Measurements from ENCODE around the gene MAN1C1.
"Not testable (repeated sequence)": the region's sequence is repeated elsewhere in the genome, so short reads cannot be mapped to it uniquely, and the experiment has no call there.

The MAN1C1 gene

GRCh38 chr1:25731148-25731547 is 114.6 kb downstream of the MAN1C1 start:
- H3K36me3 ChIP-seq (replicated peaks; ENCODE audit: low read depth, low read length) = no peaks in the 10 kb centered on the region
- TF ChIP-seq, protein P1, sequence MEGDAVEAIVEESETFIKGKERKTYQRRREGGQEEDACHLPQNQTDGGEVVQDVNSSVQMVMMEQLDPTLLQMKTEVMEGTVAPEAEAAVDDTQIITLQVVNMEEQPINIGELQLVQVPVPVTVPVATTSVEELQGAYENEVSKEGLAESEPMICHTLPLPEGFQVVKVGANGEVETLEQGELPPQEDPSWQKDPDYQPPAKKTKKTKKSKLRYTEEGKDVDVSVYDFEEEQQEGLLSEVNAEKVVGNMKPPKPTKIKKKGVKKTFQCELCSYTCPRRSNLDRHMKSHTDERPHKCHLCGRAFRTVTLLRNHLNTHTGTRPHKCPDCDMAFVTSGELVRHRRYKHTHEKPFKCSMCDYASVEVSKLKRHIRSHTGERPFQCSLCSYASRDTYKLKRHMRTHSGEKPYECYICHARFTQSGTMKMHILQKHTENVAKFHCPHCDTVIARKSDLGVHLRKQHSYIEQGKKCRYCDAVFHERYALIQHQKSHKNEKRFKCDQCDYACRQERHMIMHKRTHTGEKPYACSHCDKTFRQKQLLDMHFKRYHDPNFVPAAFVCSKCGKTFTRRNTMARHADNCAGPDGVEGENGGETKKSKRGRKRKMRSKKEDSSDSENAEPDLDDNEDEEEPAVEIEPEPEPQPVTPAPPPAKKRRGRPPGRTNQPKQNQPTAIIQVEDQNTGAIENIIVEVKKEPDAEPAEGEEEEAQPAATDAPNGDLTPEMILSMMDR (IDR thresholded peaks at IDR 0.05; ENCODE audit: low read depth, low read length) = no peak
- no peak for TF ChIP-seq EZH2phosphoT487 (IDR thresholded peaks at IDR 0.05; ENCODE audit: low read depth)
- H3K4me2 ChIP-seq (ENCODE audit: low read length) = no peak overlapping the region

GRCh38 chr1:25731626-25732370 is 115.2 kb downstream of the MAN1C1 start:
- H3K9ac ChIP-seq (ENCODE audit: low read length) = no peak overlapping the region
- no peak overlapping the region for H3K4me2 ChIP-seq (ENCODE audit: low read length)
- no peaks in the 10 kb centered on the region for H4K20me1 ChIP-seq (ENCODE audit: insufficient read depth, low read length)
- no peaks in the 10 kb centered on the region for H3K27me3 ChIP-seq (ENCODE audit: low read depth, low read length)
- H3K4me3 ChIP-seq (ENCODE audit: low read length) = no peak overlapping the region
- H3K4me1 ChIP-seq (ENCODE audit: low read length) = no peaks in the 10 kb centered on the region
- H2AFZ ChIP-seq (ENCODE audit: low read depth, low read length) = no peak overlapping the region
- no peaks in the 10 kb centered on the region for H3K36me3 ChIP-seq (replicated peaks; ENCODE audit: low read depth, low read length)
- H3K27ac ChIP-seq (ENCODE audit: low read length) = no peak overlapping the region
- TF ChIP-seq, protein P1 (IDR thresholded peaks at IDR 0.05; ENCODE audit: low read depth, low read length) = no peak
- TF ChIP-seq EZH2phosphoT487 (IDR thresholded peaks at IDR 0.05; ENCODE audit: low read depth) = no peak
- no peaks in the 10 kb centered on the region for H3K9me3 ChIP-seq (ENCODE audit: insufficient read depth, low read length)
- no peaks in the 10 kb centered on the region for H3K79me2 ChIP-seq (ENCODE audit: low read length)

More at GRCh38 chr1:25731148-25731547, 114.6 kb downstream of the MAN1C1 start:
- Histone ChIP-seq H3K27ac (ENCODE audit: low read length) (no peak overlapping the region), H4K20me1 (ENCODE audit: insufficient read depth, low read length) (no peaks in the 10 kb centered on the region), H3K27me3 (ENCODE audit: low read depth, low read length) (no peaks in the 10 kb centered on the region), H3K4me3 (ENCODE audit: low read length) (no peak overlapping the region), H3K9me3 (ENCODE audit: insufficient read depth, low read length) (no peaks in the 10 kb centered on the region), H3K9ac (ENCODE audit: low read length) (no peak overlapping the region), H2AFZ (ENCODE audit: low read depth, low read length) (no peak overlapping the region), H3K79me2 (ENCODE audit: low read length) (no peaks in the 10 kb centered on the region), H3K4me1 (ENCODE audit: low read length) (no peaks in the 10 kb centered on the region)

DNA sequence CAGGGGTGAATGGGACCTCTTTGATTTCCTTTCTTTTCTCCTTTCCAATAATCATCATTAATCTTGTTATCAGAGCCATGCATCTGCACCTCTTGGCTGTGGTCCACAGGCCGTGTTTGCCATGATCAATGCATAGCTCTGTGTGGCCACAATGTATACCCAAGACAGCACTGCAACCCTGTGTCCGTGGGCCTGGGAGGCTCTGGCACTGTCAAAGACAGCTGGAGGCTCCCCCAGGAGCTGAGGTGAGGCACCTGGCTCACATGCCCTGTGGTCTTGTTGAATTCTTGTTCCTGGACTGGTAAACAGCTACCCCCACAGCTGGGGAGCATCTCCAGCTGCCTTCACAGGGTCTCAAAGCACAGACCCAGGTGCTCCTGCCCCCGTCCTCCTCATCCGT is 116.2 kb downstream of the MAN1C1 start:
- Histone ChIP-seq H3K36me3 (replicated peaks; ENCODE audit: low read depth, low read length) (no peaks in the 10 kb centered on the region), H2AFZ (ENCODE audit: low read depth, low read length) (no peak overlapping the region), H3K4me2 (ENCODE audit: low read length) (no peak overlapping the region), H3K9me3 (ENCODE audit: insufficient read depth, low read length) (no peaks in the 10 kb centered on the region), H4K20me1 (ENCODE audit: insufficient read depth, low read length) (no peaks in the 10 kb centered on the region), H3K4me3 (ENCODE audit: low read length) (no peak overlapping the region), H3K79me2 (ENCODE audit: low read length) (no peaks in the 10 kb centered on the region), H3K27ac (ENCODE audit: low read length) (no peak overlapping the region), H3K4me1 (ENCODE audit: low read length) (no peaks in the 10 kb centered on the region), H3K9ac (ENCODE audit: low read length) (no peak overlapping the region), H3K27me3 (ENCODE audit: low read depth, low read length) (no peaks in the 10 kb centered on the region)
- TF ChIP-seq, protein P1 (IDR thresholded peaks at IDR 0.05; ENCODE audit: low read depth, low read length) = no peak
- TF ChIP-seq EZH2phosphoT487 (IDR thresholded peaks at IDR 0.05; ENCODE audit: low read depth) = no peak

GRCh38 chr1:25733271-25733670 is 116.7 kb downstream of the MAN1C1 start:
- Histone ChIP-seq H3K79me2 (ENCODE audit: low read length) (no peaks in the 10 kb centered on the region), H3K4me2 (ENCODE audit: low read length) (no peak overlapping the region), H3K27me3 (ENCODE audit: low read depth, low read length) (no peaks in the 10 kb centered on the region), H3K27ac (ENCODE audit: low read length) (no peak overlapping the region), H4K20me1 (ENCODE audit: insufficient read depth, low read length) (no peaks in the 10 kb centered on the region), H3K4me1 (ENCODE audit: low read length) (no peaks in the 10 kb centered on the region), H3K4me3 (ENCODE audit: low read length) (no peak overlapping the region), H3K36me3 (replicated peaks; ENCODE audit: low read depth, low read length) (no peaks in the 10 kb centered on the region), H3K9ac (ENCODE audit: low read length) (no peak overlapping the region), H2AFZ (ENCODE audit: low read depth, low read length) (no peak overlapping the region), H3K9me3 (ENCODE audit: insufficient read depth, low read length) (no peaks in the 10 kb centered on the region)
- TF ChIP-seq EZH2phosphoT487 (IDR thresholded peaks at IDR 0.05; ENCODE audit: low read depth) = no peak
- TF ChIP-seq, protein P1 (IDR thresholded peaks at IDR 0.05; ENCODE audit: low read depth, low read length) = no peak

GRCh38 chr1:25734991-25735390 is 118.4 kb downstream of the MAN1C1 start:
- not testable (repeated sequence) for H3K27me3 ChIP-seq (ENCODE audit: low read depth, low read length); H3K4me2 ChIP-seq (ENCODE audit: low read length); H2AFZ ChIP-seq (ENCODE audit: low read depth, low read length); H4K20me1 ChIP-seq (ENCODE audit: insufficient read depth, low read length); H3K4me1 ChIP-seq (ENCODE audit: low read length); H3K4me3 ChIP-seq (ENCODE audit: low read length); H3K27ac ChIP-seq (ENCODE audit: low read length); H3K9ac ChIP-seq (ENCODE audit: low read length); H3K36me3 ChIP-seq (replicated peaks; ENCODE audit: low read depth, low read length); H3K9me3 ChIP-seq (ENCODE audit: insufficient read depth, low read length); H3K79me2 ChIP-seq (ENCODE audit: low read length)

Data from OCI-LY3 (cell line).